T-cell (primary cell): ENCODE measurements around the gene LYRM4. TPM values are rescaled to one million over a fixed set of nuclear protein-coding genes. Genes with fewer than 3 reads are reported as not detected.

ENCODE experiments used
- ATAC-seq, 4 experiments: fragments of 200-7000 bp in 3 of 4; fragments of 150-1000 bp in 1 of 4; cut with Tn5 transposase; replicated peaks in 1 of 4; 1 replicate in 3 of 4; 2 replicates in 1 of 4; pipeline ENCODE4 v1.10.0; 2021; ENCODE audit warnings: moderate library complexity in 3 of 4, mild to moderate bottlenecking in 2 of 4, moderate number of reproducible peaks in 1 of 4
- CTCF ChIA-PET, 2 donors: fragments of 300-600 bp; sonication (Branson Sonifier 250); formaldehyde crosslinking; loops; one replicate each; lab custom pipeline; 2022; ENCODE audit warnings: antibody characterized with exemption in 2 of 2; lab: Charles Lee
- POLR2A ChIA-PET, 2 donors: fragments of 300-600 bp; sonication (Branson Sonifier 250); formaldehyde crosslinking; loops; one replicate each; lab custom pipeline; 2022; ENCODE audit warnings: antibody characterized with exemption in 2 of 2; lab: Charles Lee
- DNase-seq, 35 experiments: peaks; one replicate each; pipeline versions ENCODE4 v3.0.0 to v3.0.0-alpha.2; 2013 to 2023
- H3K27ac ChIP-seq: one replicate; pipeline ENCODE4 v1.5.1; 2013; ENCODE audit warnings: low read length
- H3K27me3 ChIP-seq, 2 experiments: replicated peaks in 1 of 2; 1 replicate in 1 of 2; 2 replicates in 1 of 2; pipeline versions ENCODE4 v1.6.1 to v1.7.0; 2013; ENCODE audit warnings: low read length in 1 of 2, mixed read lengths in 1 of 2; ENCODE audit not compliant: control insufficient read depth in 2 of 2, insufficient read depth in 2 of 2; ENCODE audit errors: extremely low read depth in 1 of 2
- H3K36me3 ChIP-seq, 2 donors: 1 replicate in 1 of 2; 2 replicates in 1 of 2; pipeline versions ENCODE4 v1.6.1 to v1.7.0; 2013; ENCODE audit warnings: low read length in 1 of 2; ENCODE audit not compliant: control insufficient read depth in 2 of 2, insufficient read depth in 1 of 2; ENCODE audit errors: extremely low read depth in 1 of 2
- H3K4me1 ChIP-seq, 2 experiments: 1 replicate in 1 of 2; 2 replicates in 1 of 2; pipeline versions ENCODE4 v1.6.1 to v1.7.0; 2013; ENCODE audit warnings: low read length in 2 of 2, mixed read lengths in 1 of 2; ENCODE audit not compliant: insufficient read depth in 2 of 2, control insufficient read depth in 1 of 2; ENCODE audit errors: extremely low read depth in 1 of 2
- H3K4me3 ChIP-seq, 2 donors: 1 replicate in 1 of 2; 2 replicates in 1 of 2; pipeline versions ENCODE4 v1.5.1 to v1.7.0; 2013; ENCODE audit warnings: mild to moderate bottlenecking in 2 of 2, low read length in 1 of 2, moderate library complexity in 1 of 2; ENCODE audit not compliant: control insufficient read depth in 1 of 2; ENCODE audit errors: extremely low read depth in 1 of 2
- H3K9me3 ChIP-seq: 2 replicates; pipeline ENCODE4 v1.7.0; 2013
- H3K27ac Mint-ChIP-seq, 2 donors: one replicate each; pipeline ENCODE4 v1.8.0; 2020 to 2021; ENCODE audit warnings: mild to moderate bottlenecking in 2 of 2, mixed read lengths in 2 of 2
- H3K27me3 Mint-ChIP-seq, 2 donors: one replicate each; pipeline ENCODE4 v1.8.0; 2021 to 2022; ENCODE audit warnings: mixed read lengths in 2 of 2
- H3K36me3 Mint-ChIP-seq: one replicate; pipeline ENCODE4 v1.8.0; 2021; ENCODE audit warnings: mixed read lengths
- H3K4me1 Mint-ChIP-seq, 3 donors: one replicate each; pipeline ENCODE4 v1.8.0; 2020 to 2022; ENCODE audit warnings: mixed read lengths in 3 of 3, mild to moderate bottlenecking in 1 of 3
- H3K4me3 Mint-ChIP-seq, 3 donors: one replicate each; pipeline ENCODE4 v1.8.0; 2020 to 2022; ENCODE audit warnings: mild to moderate bottlenecking in 3 of 3, mixed read lengths in 3 of 3, moderate library complexity in 3 of 3
- H3K9me3 Mint-ChIP-seq, 3 donors: one replicate each; pipeline ENCODE4 v1.8.0; 2020 to 2022; ENCODE audit warnings: mixed read lengths in 3 of 3
- WGBS: methylation state at CpG from one replicate; pipeline ENCODE4 v1.1.5; 2013; ENCODE audit warnings: missing lambda C conversion rate; ENCODE audit not compliant: insufficient coverage; 5-methylcytosine and 5-hydroxymethylcytosine counted together
- total RNA-seq, 35 experiments: library from RNA in 6 of 35; stranded (reverse) in 6 of 35; fragments of 120-200 nt in 1 of 35; gene quantifications; one replicate each; pipeline versions ENCODE4 v1.2.1 to v1.2.4 and lab custom pipeline; 2013 to 2026

The LYRM4 gene
- total RNA-seq, 5 donors from 2014 or later (not counting 1 experiment from before 2014, with no cell fraction given): 17.7 to 25.6 (median 20.4) TPM

DNA sequence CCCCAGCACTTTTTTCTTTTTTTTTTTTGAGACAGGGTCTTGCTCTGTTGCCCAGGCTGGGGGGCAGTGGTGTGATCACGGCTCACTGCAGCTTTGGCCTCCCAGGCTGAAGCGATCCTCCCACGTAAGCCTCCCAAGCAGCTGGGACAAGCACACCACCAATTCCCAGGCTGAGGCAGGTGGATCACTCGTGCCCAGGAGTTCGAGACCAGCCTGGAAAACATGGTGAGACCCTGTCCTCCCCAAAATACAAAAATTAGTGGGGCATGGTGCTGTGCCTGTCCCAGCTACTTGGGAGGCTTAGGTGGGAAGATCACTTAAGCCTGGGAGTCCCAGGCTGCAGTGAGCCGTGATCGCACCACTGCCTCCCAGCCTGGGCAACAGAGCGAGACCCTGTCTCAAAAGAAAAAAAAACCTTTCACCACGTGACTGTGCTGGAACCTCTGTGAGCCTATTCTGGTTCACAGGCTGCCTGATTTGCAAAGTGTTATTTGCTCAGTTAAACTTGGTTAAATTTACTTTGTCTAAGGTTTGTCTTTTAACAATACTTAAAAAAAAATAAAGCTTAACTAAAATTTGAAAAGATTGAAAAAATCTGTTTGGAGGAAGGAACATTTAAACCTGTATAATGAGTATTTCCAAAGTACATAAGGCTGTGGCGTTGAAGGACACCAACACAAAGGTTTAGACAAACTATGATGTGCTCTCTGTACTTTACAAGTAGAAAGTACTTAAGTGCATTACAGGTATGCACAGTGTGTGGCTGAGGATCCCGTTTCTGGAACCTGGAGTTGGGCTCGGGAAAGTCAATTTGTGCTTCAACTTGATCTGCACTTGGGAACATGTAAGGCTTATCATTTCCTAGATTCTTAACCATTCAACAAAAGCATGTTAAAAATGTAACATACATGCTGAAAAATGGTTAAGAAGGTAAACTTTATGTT lies 120.7 kb downstream of the LYRM4 start:
- 95% methylated on average over 6 of the region's 12 CpGs for WGBS
- POLR2A ChIA-PET: no interaction called here
- no peaks in the 10 kb centered on the region for H3K9me3 Mint-ChIP-seq

DNA sequence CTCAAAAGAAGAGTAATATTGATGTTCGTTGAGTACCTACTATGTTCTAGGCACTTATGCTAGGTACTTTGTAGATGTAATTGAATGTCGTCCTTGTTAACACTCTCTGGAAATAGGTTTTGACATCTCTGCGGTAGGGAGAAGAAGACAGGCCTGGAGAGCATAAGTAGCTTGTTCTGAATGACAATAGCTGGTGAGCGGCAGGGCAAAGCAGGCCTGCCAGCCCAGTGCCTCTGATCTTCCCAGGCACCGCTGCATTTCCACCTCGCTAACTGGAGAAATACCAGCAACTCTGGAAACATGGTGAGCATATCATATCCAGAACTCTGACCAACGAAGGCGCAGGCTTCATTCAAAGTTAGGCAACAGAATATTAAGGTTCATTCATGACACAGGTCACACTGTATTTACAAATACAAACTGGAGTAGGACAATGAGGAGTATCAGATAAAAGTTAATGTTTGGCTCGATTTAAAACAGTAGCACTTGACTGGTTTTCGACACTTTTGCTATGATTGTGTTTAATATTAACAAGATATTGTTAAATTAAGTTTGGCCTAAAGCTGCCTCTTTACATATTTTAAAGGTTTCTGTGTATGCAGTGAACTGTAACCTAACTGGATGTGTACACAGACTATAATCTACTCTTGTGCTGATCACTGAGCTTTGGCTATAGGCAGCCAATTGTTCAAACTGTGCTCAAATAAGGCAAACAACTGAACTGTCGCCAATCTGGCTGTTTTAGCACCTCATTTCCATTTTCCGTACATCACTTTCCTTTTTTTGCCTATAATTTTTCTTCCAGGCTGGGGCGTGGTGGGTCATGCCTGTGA lies 121.5 kb downstream of the LYRM4 start:
- POLR2A ChIA-PET: no interaction called here
- H3K9me3 ChIP-seq: no peaks in the 10 kb centered on the region
- H3K27me3 Mint-ChIP-seq: no peaks in the 10 kb centered on the region
- no peaks in the 10 kb centered on the region for H3K36me3 ChIP-seq
- no peak overlapping the region for H3K27ac ChIP-seq
- no peak for DNase-seq
- no peak overlapping the region for H3K27ac Mint-ChIP-seq
- no peak overlapping the region for H3K4me3 Mint-ChIP-seq
- CTCF ChIA-PET: interaction anchor here in 1 of 2 donors (0.7 kb wide), 1 partner anchor 1534 kb away, joined by 4 read pairs; no protein-coding TSS in a partner anchor
- no peaks in the 10 kb centered on the region for H3K27me3 ChIP-seq
- peaks cover 2 to 4% of the 10 kb centered on the region in 2 experiments for H3K4me1 ChIP-seq
- H3K4me1 Mint-ChIP-seq: peaks cover 2 to 16% (median 4%) of the 10 kb centered on the region in 3 donors
- no peaks in the 10 kb centered on the region for H3K36me3 Mint-ChIP-seq
- no peak for ATAC-seq
- no peaks in the 10 kb centered on the region for H3K9me3 Mint-ChIP-seq
- no peak overlapping the region for H3K4me3 ChIP-seq
- WGBS: 78% methylated on average over 5 of the region's 13 CpGs

More for the DNA sequence above, 120.7 kb downstream of the LYRM4 start:
- no peaks in the 10 kb centered on the region for H3K36me3 ChIP-seq
- H3K27ac ChIP-seq: no peak overlapping the region
- H3K9me3 ChIP-seq: no peaks in the 10 kb centered on the region
- H3K27me3 ChIP-seq: no peaks in the 10 kb centered on the region
- peaks cover 2 to 4% of the 10 kb centered on the region in 2 experiments for H3K4me1 ChIP-seq
- peaks cover 2 to 16% (median 4%) of the 10 kb centered on the region in 3 donors for H3K4me1 Mint-ChIP-seq
- CTCF ChIA-PET: interaction anchor here (0.6 to 0.7 kb wide), 2 partner anchors 264 to 1533 kb away, joined by 3 to 4 read pairs; no protein-coding TSS in a partner anchor
- ATAC-seq (no peak), DNase-seq (no peak)
- H3K36me3 Mint-ChIP-seq: no peaks in the 10 kb centered on the region
- no peak overlapping the region for H3K4me3 Mint-ChIP-seq
- H3K4me3 ChIP-seq: no peak overlapping the region
- H3K27ac Mint-ChIP-seq: no peak overlapping the region
- H3K27me3 Mint-ChIP-seq: no peaks in the 10 kb centered on the region

DNA sequence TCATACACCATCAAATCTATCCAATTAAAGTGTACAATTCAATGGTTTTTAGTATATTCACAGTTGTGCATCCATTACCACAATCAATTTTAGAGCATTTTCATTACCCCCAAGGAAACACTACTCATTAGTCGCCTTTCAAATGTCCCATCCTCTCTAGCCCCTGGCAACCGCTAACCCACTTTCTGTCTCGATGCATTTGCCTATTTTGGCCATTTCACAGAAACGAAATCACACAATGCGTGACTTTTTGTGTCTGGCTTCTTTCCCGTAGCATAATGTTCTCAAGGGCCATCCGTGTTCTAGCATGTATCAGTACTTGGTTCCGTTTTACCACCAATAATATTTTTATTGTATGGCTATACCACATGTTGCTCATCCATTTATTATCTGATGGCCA lies 123.9 kb downstream of the LYRM4 start:
- Histone ChIP-seq H3K4me1 (no peaks in the 10 kb centered on the region), H3K36me3 (no peaks in the 10 kb centered on the region), H3K27me3 (no peaks in the 10 kb centered on the region), H3K4me3 (no peak overlapping the region), H3K27ac (no peak overlapping the region), H3K9me3 (no peaks in the 10 kb centered on the region)
- Mint-ChIP-seq H3K9me3 (no peaks in the 10 kb centered on the region), H3K4me3 (no peak overlapping the region), H3K27me3 (no peaks in the 10 kb centered on the region), H3K4me1 (peaks cover 2 to 6% (median 3%) of the 10 kb centered on the region in 3 donors), H3K36me3 (no peaks in the 10 kb centered on the region), H3K27ac (no peak overlapping the region)
- ChIA-PET CTCF (interaction anchor here in 1 of 2 donors (0.9 kb wide), 1 partner anchor 8 kb away, joined by 3 read pairs; no protein-coding TSS in a partner anchor), POLR2A (no interaction called here)
- 94% methylated on average over 7 of the region's 8 CpGs for WGBS
- ATAC-seq: no peak
- no peak for DNase-seq

DNA sequence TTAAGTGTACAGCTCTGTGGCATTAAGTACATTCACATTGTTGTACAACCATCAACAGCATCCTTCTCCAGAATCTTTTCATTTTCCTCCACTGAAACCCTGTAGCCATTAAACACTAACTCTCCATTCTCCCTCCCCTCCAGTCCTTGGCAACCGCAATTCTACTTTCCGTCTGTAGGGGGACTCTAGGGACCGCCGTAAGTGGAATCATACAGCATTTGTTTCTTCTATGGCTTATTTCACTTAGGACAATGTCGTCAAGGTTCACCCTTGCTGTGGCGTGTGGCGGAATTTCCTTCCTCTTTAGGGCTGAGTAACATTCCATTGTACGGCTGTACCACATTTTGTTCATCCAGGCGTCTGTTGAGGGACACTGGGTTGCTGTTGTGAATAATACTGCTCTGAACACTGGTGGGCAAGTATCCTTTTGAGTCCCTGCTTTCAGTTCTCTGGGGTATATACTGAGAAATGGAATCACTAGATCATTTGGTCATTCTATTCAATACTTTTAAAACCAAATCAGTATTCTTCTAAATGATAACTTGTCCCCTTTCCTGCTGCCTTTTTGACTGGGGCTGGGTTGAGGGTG lies 124.9 kb downstream of the LYRM4 start:
- H3K4me1 ChIP-seq: no peaks in the 10 kb centered on the region
- no peaks in the 10 kb centered on the region for H3K36me3 Mint-ChIP-seq
- no peaks in the 10 kb centered on the region for H3K36me3 ChIP-seq
- H3K4me3 Mint-ChIP-seq: no peak overlapping the region
- no peak overlapping the region for H3K27ac Mint-ChIP-seq
- no peak overlapping the region for H3K4me3 ChIP-seq
- no peaks in the 10 kb centered on the region for H3K27me3 Mint-ChIP-seq
- H3K27me3 ChIP-seq: no peaks in the 10 kb centered on the region
- ATAC-seq: peak in 3 of 4 experiments; percentile 52 to 62 (median 57)
- CTCF ChIA-PET: no interaction called here
- peaks cover 2 to 6% (median 3%) of the 10 kb centered on the region in 3 donors for H3K4me1 Mint-ChIP-seq
- 47% methylated on average over 7 of the region's 9 CpGs for WGBS
- DNase-seq: peak in 25 of 35 experiments; percentile 4 to 67 (median 21)
- no peaks in the 10 kb centered on the region for H3K9me3 ChIP-seq
- no peak overlapping the region for H3K27ac ChIP-seq
- H3K9me3 Mint-ChIP-seq: no peaks in the 10 kb centered on the region
- POLR2A ChIA-PET: no interaction called here

DNA sequence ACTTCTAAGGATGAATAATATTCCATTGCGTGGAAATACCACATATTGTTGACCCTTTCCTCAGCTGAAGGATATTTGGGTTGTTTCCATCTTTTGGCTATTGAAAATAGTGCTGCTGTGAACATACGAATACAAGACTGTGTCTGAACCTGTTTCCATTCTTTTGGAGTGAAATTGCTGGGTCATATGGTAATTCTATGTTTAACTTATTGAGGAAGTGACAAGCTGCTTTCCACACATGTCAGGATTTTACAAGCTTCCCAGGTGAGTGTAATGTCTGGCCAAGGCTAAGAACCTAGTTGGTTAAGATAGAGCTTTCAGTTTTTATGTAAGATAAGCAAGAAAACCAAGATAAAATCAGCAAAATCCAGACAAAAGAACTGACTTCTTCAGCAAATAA lies 126.8 kb downstream of the LYRM4 start:
- Histone ChIP-seq H3K9me3 (no peaks in the 10 kb centered on the region), H3K27ac (no peak overlapping the region), H3K4me1 (no peaks in the 10 kb centered on the region), H3K4me3 (no peak overlapping the region), H3K36me3 (no peaks in the 10 kb centered on the region), H3K27me3 (no peaks in the 10 kb centered on the region)
- Mint-ChIP-seq H3K4me3 (no peak overlapping the region), H3K9me3 (no peaks in the 10 kb centered on the region), H3K36me3 (peaks cover 5% of the 10 kb centered on the region), H3K27ac (no peak overlapping the region), H3K4me1 (peaks cover 2 to 16% (median 3%) of the 10 kb centered on the region in 3 donors), H3K27me3 (no peaks in the 10 kb centered on the region)
- DNase-seq (no peak), ATAC-seq (no peak)
- 100% methylated on average over 2 of the region's 2 CpGs for WGBS
- CTCF ChIA-PET: interaction anchor here (0.5 to 1.3 kb wide), 4 partner anchors 9 to 170 kb away, joined by 3 to 5 read pairs (median 4); no protein-coding TSS in a partner anchor
- POLR2A ChIA-PET: interaction anchor here in 1 of 2 donors (0.6 kb wide), 1 partner anchor 38 kb away, joined by 3 read pairs; no protein-coding TSS in a partner anchor
